IPS DF 19.7 (cell line): ENCODE measurements around the gene SMYD3.
"Not testable (repeated sequence)": the region's sequence is repeated elsewhere in the genome, so short reads cannot be mapped to it uniquely, and the experiment has no call there.

Source experiments
- DNase-seq: peaks from one replicate; pipeline ENCODE4 v3.0.0-alpha.2; 2013; ENCODE audit warnings: low read depth, low spot score

The SMYD3 gene

GRCh38 chr1:245728035-245728434 is 779.0 kb downstream of the SMYD3 start:
- DNase-seq, result not testable (repeated sequence)

GRCh38 chr1:245721488-245721887 is 785.6 kb downstream of the SMYD3 start:
- DNase-seq, result no peak

- no peak for DNase-seq
Observed at GRCh38 chr1:245718951-245719350, 788.1 kb downstream of the SMYD3 start.

GRCh38 chr1:245718123-245718522 is 789.0 kb downstream of the SMYD3 start:
- DNase-seq, result no peak

- DNase-seq, result no peak
Observed at GRCh38 chr1:245717611-245718010, 789.5 kb downstream of the SMYD3 start.

- no peak for DNase-seq
Observed at GRCh38 chr1:245716561-245716960, 790.5 kb downstream of the SMYD3 start.

GRCh38 chr1:245715970-245716369 is 791.1 kb downstream of the SMYD3 start:
- no peak for DNase-seq

GRCh38 chr1:245715291-245715701 is 791.8 kb downstream of the SMYD3 start:
- no peak for DNase-seq

DNA sequence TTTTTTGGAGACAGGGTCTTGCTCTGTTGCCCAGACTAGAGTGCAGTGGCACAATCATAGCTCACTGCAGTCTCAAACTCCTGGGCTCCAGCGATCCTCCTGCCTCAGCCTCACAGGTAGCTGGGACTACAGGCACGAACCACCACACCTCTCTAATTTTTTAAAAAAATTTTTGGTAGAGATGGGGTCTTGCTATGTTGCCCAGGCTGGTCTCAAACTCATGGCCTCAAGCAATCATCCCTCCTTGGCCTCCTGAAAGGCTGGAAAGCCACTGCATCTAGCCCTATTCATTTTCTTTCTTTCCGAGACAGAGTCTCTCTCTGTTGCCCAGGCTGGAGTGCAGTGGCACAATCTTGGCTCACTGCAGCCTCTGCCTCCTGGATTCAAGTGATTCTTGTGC is 793.1 kb downstream of the SMYD3 start:
- DNase-seq, result not testable (repeated sequence)

GRCh38 chr1:245710961-245711903 is 795.8 kb downstream of the SMYD3 start:
- DNase-seq, result peak; percentile 33

GRCh38 chr1:245707941-245708340 is 799.1 kb downstream of the SMYD3 start:
- DNase-seq, result no peak

DNA sequence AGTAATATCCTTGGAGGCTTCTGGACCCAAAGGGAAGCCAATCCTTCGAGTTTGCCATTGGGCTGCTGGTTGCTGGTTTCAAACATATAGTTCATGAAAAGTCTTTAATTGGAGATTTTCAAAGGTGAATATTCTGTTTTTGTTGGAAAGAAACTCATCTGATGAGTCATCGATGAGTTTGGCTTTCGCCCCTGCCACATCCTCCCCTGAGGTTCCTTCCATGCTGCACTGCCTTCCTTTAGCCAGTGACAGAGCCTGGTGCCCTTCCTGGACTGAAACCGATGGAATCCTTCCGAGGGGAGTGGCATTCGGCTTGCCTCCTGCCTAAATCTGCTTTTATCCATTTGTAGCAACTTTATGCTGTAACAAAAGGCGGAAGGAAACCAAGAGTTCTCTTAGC is 802.3 kb downstream of the SMYD3 start:
- no peak for DNase-seq

DNA sequence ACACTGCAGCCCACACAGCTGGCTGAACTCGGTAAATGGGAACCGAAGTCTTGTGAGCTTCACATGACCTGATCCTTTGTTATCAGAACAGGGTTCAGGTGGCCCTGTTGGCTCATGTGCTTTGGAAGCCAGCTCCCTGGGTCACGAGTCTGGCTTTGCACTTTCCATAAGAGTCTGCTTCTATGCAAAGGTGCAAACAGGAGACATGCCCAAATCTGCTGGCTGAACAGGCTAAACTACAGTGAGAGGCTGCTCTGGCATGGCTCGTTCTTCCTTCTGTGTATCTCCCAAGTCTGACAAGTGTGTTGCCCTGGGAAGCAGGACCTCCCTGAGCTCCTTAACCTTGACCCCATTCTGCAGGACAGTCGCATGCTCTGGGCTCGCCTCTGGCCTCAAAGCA is 802.7 kb downstream of the SMYD3 start:
- no peak for DNase-seq

DNA sequence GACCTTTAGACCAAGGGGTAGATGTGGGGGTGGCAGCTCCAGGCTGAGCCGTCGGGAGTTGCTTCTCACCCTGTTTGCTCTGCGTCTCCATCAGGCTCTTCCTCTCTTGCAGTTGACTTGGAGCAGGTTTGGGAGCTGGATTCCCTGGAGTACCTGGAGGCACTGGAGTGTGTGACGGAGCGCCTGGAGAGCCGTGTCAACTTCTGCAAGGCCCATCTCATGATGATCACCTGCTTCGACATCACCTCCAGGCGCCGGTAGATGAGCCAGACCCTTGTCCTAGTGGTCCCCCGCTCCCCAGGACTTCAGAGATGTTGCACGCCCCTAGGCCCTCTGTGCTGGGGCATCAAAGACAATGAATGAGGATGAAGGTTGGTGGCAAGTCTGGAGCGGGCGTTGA is 804.7 kb downstream of the SMYD3 start:
- DNase-seq, result no peak

GRCh38 chr1:245701631-245702030 is 805.4 kb downstream of the SMYD3 start:
- no peak for DNase-seq

GRCh38 chr1:245700631-245701030 is 806.4 kb downstream of the SMYD3 start:
- no peak for DNase-seq
